WI38 (cell line): ENCODE measurements around the gene ENDOG.

Experiments used
- H3K4me3 ChIP-seq: 2 replicates; pipeline ENCODE4 v1.5.1; 2011; ENCODE audit warnings: low read depth, mild to moderate bottlenecking, control low read depth, low read length
- CTCF ChIP-seq: IDR thresholded peaks from 2 replicates; pipeline ENCODE4 v1.5.1; 2012; ENCODE audit warnings: low read depth, mild to moderate bottlenecking, control low read depth, low read length

Gene ENDOG

GRCh38 chr9:128805661-128806060 is 12.6 kb upstream of the ENDOG start:
- TF ChIP-seq CTCF: no peak
- no peak overlapping the region for H3K4me3 ChIP-seq

GRCh38 chr9:128807827-128808226 is 10.5 kb upstream of the ENDOG start:
- no peak overlapping the region for H3K4me3 ChIP-seq
- TF ChIP-seq CTCF: no peak

- no peak for TF ChIP-seq CTCF
Observed at GRCh38 chr9:128808543-128808942, 9.8 kb upstream of the ENDOG start.

GRCh38 chr9:128809036-128809599 is 9.2 kb upstream of the ENDOG start:
- H3K4me3 ChIP-seq: no peak overlapping the region
- no peak for TF ChIP-seq CTCF

More at GRCh38 chr9:128808543-128808942, 9.8 kb upstream of the ENDOG start:
- H3K4me3 ChIP-seq: no peak overlapping the region

GRCh38 chr9:128809831-128810230 is 8.5 kb upstream of the ENDOG start:
- no peak overlapping the region for H3K4me3 ChIP-seq
- no peak for TF ChIP-seq CTCF

GRCh38 chr9:128810873-128811272 is 7.4 kb upstream of the ENDOG start:
- TF ChIP-seq CTCF: no peak

GRCh38 chr9:128818839-128819715 is 777 bp downstream of the ENDOG start:
- H3K4me3 ChIP-seq: peak overlapping the region; percentile 57
- TF ChIP-seq CTCF: no peak

More at GRCh38 chr9:128810873-128811272, 7.4 kb upstream of the ENDOG start:
- no peak overlapping the region for H3K4me3 ChIP-seq
